Measurements from ENCODE around the gene RABEP2.
"Not testable (repeated sequence)": the region's sequence is repeated elsewhere in the genome, so short reads cannot be mapped to it uniquely, and the experiment has no call there.

The RABEP2 gene

DNA sequence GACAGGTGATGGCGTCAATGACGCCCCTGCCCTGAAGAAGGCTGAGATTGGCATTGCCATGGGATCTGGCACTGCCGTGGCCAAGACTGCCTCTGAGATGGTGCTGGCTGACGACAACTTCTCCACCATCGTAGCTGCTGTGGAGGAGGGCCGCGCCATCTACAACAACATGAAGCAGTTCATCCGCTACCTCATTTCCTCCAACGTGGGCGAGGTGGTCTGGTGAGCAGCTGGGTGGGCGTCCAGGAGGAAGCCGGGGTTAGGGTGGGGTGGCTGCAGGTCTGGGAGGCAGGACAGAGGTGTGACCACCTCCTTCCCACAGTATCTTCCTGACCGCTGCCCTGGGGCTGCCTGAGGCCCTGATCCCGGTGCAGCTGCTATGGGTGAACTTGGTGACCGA, 23.2 kb downstream of the RABEP2 start:
- no peak for DNase-seq

DNA sequence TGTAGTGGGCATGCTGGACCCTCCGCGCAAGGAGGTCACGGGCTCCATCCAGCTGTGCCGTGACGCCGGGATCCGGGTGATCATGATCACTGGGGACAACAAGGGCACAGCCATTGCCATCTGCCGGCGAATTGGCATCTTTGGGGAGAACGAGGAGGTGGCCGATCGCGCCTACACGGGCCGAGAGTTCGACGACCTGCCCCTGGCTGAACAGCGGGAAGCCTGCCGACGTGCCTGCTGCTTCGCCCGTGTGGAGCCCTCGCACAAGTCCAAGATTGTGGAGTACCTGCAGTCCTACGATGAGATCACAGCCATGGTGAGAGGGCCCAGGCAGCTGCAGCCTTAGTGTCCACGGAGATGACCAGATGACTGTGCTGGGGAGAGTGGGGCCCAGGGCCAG, 24.4 kb downstream of the RABEP2 start:
- DNase-seq, result no peak

DNA sequence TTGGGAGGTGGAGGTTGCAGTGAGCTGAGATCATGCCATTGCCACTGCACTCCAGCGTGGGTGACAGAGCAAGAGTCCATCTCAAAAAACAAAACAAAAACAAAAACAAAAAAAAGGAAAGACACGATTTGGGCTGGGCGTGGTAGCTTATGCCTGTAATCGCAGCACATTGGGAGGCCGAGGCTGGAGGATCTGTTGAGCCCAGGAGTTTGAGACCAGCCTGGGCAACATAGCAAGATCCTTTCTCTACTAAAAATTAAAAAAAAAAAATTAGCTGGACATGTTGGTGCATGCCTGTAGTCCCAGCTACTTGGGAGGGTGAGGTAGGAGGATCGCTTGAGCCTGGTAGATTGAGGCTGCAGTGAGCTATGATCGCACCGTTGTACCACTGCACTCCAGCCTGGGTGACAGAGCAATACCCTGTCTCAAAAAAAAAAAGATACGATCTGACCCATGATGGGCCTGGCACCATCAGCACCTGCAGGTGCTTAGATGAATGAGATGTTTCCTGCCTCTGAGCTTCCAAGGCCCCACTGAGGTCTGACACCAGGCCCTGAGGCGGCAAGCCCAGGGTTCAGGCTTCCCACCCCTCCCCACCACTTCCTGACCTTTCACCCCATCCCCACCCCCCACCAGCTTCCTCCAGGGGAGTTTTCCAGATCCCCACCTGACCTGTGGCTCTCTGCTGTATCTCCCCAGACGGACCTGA, 25.0 kb downstream of the RABEP2 start:
- no peak for DNase-seq

DNA sequence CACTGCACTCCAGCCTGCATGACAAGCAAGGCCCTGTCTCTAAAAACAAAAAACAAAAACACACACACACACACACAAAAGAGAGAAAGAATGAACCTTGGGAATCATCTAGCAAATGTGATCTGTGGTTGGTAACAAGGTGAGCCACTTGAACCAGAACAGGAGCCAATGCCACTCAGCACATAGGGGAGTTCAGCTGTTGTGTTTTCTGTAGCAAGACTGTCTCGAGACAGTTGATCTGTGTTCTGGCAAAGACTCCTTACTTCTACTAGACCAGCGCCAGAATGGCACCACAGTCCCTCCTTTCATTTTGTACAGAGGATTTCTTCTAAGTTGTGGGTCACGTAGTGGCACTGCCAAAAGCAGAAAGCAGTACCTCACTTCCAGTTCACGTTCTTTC, 26.1 kb downstream of the RABEP2 start:
- DNase-seq, result no peak

DNA sequence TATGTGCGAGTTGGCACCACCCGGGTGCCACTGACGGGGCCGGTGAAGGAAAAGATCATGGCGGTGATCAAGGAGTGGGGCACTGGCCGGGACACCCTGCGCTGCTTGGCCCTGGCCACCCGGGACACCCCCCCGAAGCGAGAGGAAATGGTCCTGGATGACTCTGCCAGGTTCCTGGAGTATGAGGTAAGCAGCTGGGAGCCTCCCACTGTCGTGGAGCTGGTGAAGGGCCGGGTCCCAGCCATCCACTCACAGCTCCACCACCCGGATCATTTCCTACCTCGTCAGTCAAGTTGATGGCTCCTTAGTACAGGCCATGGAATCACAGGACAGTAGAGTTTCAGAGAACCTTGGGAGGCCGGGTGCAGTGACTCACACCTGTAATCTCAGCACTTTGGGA, 26.8 kb downstream of the RABEP2 start:
- no peak for DNase-seq

DNA sequence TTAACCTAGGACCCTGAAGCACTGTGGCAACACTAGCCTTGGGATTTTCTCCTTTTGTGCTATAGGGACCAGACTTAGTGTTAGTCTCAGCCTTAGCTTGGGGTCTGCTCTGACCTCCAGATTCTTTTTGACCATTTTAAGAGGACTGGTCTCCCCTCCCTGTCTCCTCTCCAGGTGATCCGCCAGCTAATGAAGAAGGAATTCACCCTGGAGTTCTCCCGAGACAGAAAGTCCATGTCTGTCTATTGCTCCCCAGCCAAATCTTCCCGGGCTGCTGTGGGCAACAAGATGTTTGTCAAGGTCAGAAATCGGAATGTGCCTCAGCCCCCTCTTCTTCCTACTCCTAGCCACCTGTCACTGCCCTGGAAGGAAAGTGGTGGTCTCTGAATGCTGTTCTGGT, 27.2 kb downstream of the RABEP2 start:
- no peak for DNase-seq

DNA sequence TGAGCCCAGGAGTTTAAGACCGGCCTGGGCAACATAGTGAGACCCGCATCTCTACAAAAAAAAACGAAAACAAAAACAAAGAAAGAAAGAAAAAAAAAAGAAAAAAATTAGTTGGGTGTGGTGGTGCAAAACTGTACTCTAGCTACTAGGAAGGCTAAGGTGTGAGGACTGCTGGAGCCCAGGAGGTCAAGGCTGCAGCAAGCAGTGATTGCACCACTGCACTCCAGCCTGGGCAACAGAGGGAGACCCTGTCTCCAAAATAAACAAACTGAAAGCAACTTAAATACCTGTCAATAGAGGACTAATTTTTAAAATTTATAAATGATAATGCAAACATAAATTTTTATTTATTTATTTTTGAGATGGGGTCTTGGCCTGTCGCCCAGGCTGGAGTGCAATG, 29.4 kb downstream of the RABEP2 start:
- DNase-seq, result no peak

DNA sequence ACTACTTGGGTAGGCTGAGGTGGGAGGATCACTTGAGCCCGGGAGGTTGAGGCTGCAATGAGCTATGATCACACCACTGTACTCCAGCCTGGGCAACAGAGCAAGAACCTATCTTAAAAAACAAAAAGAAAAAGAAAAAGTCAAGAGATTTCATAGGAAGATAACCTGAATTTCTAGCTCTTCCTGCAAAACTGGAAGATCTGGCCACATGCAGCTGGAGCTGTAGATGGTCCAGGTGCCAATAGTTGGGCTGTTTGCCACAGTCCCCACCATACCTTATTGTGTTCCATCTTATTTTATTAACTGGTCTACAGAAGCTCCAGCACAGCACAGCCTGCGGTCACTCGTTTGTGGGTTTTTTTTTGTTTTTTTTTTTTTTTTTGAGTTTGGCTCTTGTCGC, 31.7 kb downstream of the RABEP2 start:
- DNase-seq, result no peak

DNA sequence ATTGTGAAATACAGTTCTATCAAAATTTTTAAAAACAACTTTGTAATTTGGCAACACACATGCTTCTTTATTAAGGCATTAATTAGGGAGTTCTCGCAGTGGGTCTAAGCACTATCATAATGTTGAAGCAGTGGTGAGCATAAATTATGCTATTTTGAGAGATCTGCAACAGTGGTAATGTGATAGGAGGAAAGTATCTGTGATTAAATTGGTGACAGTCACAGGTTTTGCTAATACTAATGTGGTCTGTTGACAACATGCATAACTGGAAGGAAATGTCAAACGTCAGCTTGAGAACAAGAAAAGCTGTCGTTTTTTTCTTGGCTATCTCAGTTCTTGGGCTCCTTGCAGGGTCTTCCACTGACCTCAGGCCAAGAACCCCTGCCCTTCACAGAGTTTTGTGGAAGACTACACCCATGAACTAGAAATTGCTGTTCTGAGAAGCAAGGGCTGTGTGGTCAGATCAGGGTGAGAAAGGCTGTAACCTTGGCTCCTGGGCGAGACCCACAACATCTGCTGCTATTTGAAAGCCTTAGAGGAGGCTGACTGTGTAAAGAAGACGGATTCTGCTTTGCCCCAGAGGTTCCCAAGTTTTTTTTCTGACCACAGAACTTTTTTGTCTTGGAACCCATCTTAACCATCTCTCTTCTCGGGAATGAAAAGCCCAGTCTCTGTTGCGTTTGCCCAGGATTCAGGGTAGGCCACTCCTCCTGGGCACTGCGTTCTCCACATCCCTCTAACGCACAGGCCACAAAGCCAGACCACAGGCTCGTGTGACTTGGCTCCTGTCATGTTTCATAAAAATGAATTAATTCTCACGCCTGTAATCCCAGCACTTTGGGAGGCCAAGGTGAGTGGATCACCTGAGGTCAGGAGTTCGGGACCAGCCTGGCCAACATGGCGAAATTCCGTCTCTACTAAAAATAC, 32.8 kb downstream of the RABEP2 start:
- DNase-seq, result no peak

DNA sequence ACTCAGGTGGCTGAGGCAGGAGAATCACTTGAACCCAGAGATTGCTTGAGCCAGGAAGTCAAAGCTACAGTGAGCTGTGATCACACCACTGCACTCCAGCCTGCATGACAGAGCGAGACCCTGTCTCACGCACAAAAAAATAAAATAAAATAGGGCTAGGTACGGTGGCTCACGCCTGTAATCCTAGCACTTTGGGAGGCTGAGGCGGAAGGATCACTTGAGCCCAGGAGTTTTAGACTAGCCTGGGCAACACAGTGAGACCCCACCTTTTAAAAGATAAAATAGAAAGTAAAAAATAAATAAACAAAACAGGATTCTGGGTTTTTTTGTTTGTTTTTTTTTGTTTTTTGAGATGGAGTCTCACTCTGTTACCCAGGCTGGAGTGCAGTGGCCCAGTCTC, 34.7 kb downstream of the RABEP2 start:
- DNase-seq, result not testable (repeated sequence)

DNA sequence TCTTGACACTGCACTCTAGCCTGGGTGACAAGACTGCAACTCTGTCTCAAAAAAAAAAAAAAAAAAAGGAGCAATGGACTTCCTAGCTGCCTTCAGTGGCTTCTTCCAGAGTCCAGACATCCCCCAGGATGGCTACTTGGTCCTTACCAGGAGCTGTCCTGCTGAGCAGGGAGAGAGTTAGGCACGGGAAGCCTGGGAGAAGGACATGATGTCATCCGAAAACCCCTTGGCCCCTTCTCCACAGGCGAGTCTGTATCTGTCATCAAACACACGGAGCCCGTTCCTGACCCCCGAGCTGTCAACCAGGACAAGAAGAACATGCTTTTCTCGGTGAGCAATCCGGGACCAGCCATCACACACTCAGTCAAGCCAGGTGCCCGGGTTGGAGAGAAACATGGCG, 38.1 kb downstream of the RABEP2 start:
- no peak for DNase-seq

DNA sequence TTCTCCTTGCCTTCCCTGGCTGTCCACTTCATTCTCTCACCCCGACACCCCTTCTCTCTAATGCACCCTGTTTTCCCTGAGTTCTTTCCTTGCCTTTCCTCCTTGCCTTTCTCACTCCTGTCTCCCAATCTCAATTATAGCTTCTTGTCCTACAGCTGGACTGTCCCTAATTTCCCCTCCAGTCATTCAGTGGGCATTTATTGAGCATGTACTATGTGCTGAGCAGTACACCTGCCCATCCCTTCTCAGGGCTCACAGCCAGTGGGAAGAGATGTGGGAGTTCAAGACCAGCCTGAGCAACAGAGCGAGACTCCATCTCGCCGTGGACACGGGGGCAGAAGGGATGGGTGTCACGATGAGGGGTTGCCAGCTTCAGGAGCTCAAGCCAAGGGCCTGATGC, 41.0 kb downstream of the RABEP2 start:
- no peak for DNase-seq

DNA sequence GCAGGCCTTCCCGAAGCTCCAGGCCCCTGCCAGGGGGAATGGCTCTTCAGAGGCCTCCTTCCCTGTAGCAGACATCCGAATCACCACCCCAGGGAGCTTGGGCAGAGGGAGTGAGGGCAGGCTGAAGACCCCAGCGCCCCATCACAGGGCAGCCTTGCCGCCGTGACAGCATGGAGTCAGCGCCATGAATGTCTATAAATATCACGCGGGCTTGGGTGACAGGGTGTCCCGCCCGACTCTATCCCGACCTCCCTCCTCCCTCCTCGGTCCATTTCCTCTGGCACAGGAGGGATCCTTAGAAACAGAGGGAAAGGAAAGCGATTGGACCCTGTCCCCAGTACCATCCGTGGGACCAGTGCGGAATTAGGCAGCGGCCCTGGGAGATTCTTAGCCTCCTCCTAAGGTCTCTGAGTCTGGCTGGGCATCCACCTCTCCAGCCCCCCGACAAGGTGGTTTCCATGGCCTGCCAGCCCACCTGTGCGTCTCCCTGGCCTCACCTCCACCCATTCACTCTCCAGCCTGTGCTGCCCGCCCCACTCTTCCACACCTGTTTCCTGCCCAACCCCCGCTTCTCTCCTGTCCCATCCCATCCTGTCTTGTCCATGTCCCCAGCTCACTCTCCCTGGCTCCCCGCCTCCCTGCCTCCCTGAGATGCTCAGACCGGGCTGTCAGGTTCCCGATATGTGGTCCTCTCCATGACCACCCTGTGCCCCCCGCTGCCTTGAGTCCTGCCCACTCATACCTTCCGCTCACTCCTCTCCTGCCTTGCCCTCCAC, 41.6 kb downstream of the RABEP2 start:
- DNase-seq, result no peak

DNA sequence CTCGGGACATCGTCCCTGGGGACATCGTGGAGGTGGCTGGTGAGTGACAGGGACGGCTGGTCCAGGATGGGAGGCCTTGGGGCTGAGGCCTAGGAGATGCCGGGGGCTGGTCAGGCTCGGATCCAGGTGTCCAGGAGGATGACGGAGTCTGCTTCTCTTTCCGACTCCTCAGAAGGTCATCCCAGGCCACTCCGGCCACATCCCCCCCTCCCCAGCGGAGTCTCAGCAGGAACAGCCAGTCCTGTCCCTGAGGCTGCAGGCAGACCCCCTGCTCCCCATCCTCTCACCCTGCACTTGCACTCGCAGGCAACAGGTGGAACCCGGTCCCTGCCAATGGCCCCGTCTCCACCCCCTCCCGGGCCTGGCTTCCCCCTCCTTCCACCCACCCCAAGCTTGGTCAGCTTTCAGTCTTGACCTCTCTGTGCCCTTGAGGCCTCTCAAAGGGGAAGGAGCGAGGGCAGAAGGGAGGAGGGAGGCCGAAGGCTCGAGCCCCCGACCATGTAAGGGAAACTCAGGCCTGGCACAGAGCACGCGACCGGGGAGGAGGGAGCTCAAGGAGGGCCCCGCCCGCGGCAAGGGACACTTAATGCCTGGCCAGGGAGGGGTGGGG, 42.4 kb downstream of the RABEP2 start:
- no peak for DNase-seq

DNA sequence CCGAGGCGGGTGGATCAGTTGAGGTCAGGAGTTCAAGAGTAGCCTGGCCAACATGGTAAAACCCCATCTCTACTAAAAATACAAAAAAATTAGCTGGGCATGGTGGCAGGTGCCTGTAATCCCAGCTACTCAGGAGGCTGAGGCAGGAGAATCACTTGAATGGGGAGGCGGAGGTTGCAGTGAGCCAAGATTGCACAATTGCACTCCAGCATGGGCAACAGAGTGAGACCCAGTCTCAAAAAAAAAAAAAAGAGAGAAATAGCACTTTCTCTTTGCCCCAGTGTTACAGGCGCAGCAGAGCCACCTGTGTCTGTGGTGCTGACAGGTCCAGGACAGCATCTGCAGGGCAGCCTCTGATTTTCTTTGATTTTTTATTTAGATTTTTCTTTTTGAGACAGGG, 43.5 kb downstream of the RABEP2 start:
- DNase-seq, result not testable (repeated sequence)

DNA sequence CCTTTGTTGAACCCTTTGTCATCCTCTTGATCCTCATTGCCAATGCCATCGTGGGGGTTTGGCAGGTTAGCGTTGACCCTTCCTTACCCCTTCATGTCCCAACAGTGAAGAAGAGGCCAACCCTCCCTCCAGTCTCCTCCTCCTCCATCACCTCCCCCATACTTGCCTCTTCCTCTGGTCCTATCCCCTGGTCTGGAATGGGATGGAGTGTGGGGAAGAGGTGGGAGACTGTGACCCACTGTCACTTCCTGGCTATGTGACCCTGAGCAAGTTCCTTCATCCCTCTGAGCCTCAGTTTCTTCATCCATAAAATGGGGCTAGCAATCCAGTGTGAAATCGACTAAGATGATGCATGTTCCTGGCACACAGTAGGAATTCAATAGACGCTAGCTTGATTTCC, 44.1 kb downstream of the RABEP2 start:
- no peak for DNase-seq

DNA sequence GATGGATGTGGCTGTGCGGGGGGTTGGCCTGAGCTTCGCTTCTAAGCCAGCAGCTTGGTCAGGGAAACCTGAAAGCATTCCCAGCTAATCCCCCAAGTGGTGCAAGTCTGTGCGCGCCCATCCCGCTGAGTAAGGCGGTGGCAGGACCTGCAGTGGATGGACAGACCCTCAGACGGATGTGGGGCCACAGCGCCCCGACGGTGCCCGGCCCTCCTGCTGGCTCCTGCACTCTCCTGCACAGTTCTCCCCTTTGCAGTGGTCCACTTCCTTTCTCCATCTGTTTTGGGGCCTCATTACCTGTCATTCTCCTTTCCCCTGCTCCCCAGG, 44.5 kb downstream of the RABEP2 start:
- no peak for DNase-seq

DNA sequence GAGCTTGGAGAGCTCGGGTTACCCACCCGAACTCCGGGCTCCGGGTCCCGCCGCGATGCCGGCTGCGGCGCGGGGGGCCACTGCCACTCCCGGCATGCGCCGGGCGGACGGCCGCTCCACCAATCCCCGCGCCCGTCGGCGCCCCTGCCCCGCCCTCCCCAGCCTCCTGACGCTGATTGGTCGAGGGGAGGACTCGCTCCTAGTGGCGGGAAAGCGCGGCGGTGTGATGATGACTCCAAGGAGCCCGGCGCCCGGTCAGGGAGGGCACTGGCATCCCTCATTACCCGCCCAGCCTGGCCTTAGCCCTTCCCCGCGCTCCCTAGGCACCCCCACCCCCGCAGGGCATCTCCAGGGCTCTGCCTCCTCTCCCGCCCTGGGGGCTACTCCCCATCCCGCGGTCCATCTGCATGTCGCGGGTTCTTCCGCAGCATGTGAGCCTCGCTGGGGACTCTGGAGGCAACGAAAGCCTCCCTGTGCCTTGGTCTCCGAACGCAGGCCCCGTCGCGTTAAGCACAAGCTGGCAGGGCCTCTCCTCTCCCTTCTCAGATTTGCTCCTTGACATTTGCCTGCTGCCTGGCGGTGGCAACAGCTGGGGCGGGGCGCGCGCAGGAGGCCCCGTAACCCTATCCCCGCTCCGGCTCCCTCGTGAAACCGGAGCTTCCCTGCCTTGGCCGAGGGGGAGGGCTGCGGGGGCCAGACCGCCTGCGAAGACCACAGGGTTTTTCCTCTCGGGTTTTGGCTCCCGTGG, 45.0 kb downstream of the RABEP2 start:
- DNase-seq, result peak; percentile 80

DNA sequence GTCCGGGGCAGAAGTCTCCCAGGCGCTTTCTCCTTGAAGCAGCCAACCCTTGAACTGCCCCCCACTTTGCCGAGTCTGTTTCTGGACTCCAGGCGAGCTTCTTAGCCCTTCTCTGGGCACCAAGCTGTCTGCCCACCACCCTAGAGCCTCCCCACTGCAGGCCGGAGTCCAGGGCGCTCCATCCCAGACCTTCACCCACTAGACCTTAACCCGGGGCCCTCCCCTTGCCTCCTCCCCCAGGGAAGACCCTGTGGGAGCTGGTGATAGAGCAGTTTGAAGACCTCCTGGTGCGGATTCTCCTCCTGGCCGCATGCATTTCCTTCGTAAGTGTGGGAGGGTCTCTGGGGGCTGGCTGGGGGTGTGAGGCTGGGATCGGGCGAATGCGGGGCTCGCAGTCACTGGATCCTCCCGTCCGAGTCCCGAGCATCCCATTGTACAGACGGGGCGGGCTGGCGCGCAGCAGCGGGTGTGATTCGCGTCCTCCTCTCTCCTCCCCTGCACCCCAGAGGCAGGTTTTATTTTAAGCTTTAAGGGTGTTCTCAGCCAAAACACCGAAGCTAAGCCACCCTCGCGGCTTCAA, 45.7 kb downstream of the RABEP2 start:
- DNase-seq, result no peak

DNA sequence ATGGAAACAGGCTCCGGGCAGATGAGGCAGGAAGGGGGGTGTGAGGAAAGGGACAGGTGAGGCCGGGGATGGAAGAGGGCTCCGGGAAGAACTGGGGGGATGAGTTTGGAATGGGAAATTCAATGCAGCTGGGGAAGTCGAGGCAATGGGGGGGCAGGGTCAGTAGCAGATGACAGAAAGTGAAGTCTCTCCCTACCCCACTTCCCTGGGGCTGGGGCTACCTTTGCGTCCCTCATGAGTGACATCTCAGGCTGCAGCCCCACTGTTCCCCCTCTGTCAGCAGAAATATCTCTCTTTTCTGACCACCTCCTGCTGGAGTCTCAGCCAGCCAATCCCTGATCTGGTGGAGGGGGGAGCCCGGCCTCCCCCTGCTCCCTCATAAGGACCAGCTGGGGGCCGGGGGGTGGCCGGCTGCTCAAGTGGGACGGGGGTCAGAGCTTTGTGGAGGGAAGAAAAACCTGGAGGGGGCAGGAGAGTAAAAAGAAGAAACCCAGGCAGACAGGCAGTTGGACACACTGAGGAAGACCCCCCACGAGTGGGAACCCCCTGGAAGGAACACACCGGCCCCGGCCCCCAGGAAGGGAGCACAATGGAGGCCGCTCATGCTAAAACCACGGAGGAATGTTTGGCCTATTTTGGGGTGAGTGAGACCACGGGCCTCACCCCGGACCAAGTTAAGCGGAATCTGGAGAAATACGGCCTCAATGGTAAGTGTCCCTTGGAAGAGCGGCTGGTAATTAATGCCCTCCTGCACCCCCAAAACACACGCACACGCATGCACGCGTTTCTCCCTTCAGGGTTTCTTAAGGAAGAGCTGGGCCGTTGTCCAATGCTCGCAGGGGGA, 46.7 kb downstream of the RABEP2 start, which contains the start of gene ATP2A1:
Gene ATP2A1 (plus strand): TSS at position 406 of the 844 bp plus-strand sequence. CDS start 184 bp downstream, at position 590.
- no peak for DNase-seq

DNA sequence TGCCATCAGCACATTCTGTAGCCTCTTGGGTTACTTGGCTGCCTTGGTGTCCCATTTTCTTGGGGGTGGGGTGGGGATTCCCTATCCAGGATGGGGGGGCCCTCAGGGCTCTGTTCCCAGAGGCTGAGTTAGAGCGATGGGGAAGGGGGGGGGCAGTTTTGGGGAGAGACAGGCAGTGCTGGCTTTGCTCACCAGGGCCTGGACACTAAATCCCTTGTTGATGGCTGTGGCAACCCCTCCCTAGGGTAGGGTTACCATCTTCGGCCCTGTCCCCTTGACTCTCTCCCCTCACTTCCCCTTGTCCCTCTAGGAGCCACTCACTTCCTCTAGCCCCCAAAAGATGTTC, 47.4 kb downstream of the RABEP2 start:
- no peak for DNase-seq

All from NCI-H446 treated with DMSO at 0.1 percent for 48 hours (cell line).